Hypothalamus (tissue), 51 donors: Measurements from ENCODE around the gene PRDM16.

ENCODE experiments used
- DNase-seq, 51 donors: peaks; one replicate each; lab custom pipeline; 2025; lab: John Stamatoyannopoulos, UW

Gene PRDM16

GRCh38 chr1:3213730-3214129 lies 144.7 kb downstream of the PRDM16 start:
- no peak for DNase-seq

GRCh38 chr1:3215198-3216014 lies 146.4 kb downstream of the PRDM16 start:
- DNase-seq: peak in 17 of 51 donors; percentile 16 to 67 (median 39)

GRCh38 chr1:3216015-3216391 lies 147.0 kb downstream of the PRDM16 start:
- DNase-seq: peak in 1 of 51 donors; percentile 20

- peak in 1 of 51 donors; percentile 29 for DNase-seq
Observed at GRCh38 chr1:3217181-3217641, 148.2 kb downstream of the PRDM16 start.

- no peak for DNase-seq
Observed at GRCh38 chr1:3217979-3218679, 149.1 kb downstream of the PRDM16 start.

GRCh38 chr1:3219005-3219790 lies 150.2 kb downstream of the PRDM16 start:
- DNase-seq: peak in 49 of 51 donors; percentile 10 to 96 (median 83)

- no peak for DNase-seq
Observed at GRCh38 chr1:3219791-3220467, 150.9 kb downstream of the PRDM16 start.

GRCh38 chr1:3221112-3222041 lies 152.4 kb downstream of the PRDM16 start:
- peak in 24 of 51 donors; percentile 10 to 77 (median 42) for DNase-seq

- no peak for DNase-seq
Observed at GRCh38 chr1:3222042-3222692, 153.2 kb downstream of the PRDM16 start.

GRCh38 chr1:3225661-3226060 lies 156.7 kb downstream of the PRDM16 start:
- no peak for DNase-seq

- no peak for DNase-seq
Observed at GRCh38 chr1:3226191-3226590, 157.2 kb downstream of the PRDM16 start.

GRCh38 chr1:3226701-3227350 lies 157.8 kb downstream of the PRDM16 start:
- DNase-seq: no peak

GRCh38 chr1:3227351-3227704 lies 158.3 kb downstream of the PRDM16 start:
- no peak for DNase-seq

- DNase-seq: no peak
Observed at GRCh38 chr1:3227893-3228292, 158.9 kb downstream of the PRDM16 start.

- DNase-seq: no peak
Observed at GRCh38 chr1:3229081-3229725, 160.2 kb downstream of the PRDM16 start.

- no peak for DNase-seq
Observed at GRCh38 chr1:3230553-3230952, 161.6 kb downstream of the PRDM16 start.

- no peak for DNase-seq
Observed at GRCh38 chr1:3231245-3231644, 162.2 kb downstream of the PRDM16 start.

- no peak for DNase-seq
Observed at GRCh38 chr1:3231826-3232225, 162.8 kb downstream of the PRDM16 start.
